Measurements from ENCODE around the gene ARHGDIA. TPM values are rescaled to one million over a fixed set of nuclear protein-coding genes. Genes with fewer than 3 reads are reported as not detected.

ARHGDIA gene
- total RNA-seq, 4 donors from 2014 or later = 189 to 480 (median 323) TPM

DNA sequence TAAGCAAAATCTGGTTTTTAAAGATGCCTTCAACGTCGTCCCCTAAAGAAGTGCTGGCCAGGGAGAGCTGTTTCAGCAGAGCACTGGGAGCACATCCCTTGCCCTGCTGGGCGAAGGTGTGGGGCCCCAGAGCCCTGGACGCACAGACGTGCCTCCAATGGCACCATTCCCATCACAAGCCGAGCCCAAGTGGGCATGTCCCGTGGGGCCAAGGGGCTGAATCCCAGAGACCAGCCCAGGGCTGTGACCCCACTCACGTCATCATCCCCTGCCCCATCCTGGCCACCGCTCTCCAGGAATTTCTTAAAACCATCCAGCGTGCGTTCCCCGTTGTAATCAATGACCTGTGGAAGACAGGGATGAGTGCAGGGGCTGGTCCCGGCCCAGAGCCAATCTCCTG is 26.2 kb downstream of the ARHGDIA start:
- no peak for DNase-seq
- Histone ChIP-seq H3K9me3 (no peaks in the 10 kb centered on the region), H3K27me3 (no peaks in the 10 kb centered on the region), H3K36me3 (peaks cover 0 to 56% (median 28%) of the 10 kb centered on the region in 4 donors), H3K27ac (no peak overlapping the region), H3K4me3 (no peak overlapping the region), H3K4me1 (no peaks in the 10 kb centered on the region)
- no peak for TF ChIP-seq POLR2AphosphoS5 (IDR thresholded peaks at IDR 0.05)
- TF ChIP-seq, protein P1, sequence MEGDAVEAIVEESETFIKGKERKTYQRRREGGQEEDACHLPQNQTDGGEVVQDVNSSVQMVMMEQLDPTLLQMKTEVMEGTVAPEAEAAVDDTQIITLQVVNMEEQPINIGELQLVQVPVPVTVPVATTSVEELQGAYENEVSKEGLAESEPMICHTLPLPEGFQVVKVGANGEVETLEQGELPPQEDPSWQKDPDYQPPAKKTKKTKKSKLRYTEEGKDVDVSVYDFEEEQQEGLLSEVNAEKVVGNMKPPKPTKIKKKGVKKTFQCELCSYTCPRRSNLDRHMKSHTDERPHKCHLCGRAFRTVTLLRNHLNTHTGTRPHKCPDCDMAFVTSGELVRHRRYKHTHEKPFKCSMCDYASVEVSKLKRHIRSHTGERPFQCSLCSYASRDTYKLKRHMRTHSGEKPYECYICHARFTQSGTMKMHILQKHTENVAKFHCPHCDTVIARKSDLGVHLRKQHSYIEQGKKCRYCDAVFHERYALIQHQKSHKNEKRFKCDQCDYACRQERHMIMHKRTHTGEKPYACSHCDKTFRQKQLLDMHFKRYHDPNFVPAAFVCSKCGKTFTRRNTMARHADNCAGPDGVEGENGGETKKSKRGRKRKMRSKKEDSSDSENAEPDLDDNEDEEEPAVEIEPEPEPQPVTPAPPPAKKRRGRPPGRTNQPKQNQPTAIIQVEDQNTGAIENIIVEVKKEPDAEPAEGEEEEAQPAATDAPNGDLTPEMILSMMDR (IDR thresholded peaks at IDR 0.05) = no peak
- TF ChIP-seq EP300 (IDR thresholded peaks at IDR 0.05; ENCODE audit: low read depth) = no peak
- TF ChIP-seq POLR2A (IDR thresholded peaks at IDR 0.05) = no peak
- in situ Hi-C loops (cut with MboI; ENCODE audit: low pct_ligation_motif_present in 1 of 4, low pct_unique_long_range_greater_than_20kb in 1 of 4, low sequenced_read_pairs in 3 of 4) (no loop called here), intact Hi-C loops (cut with DNase I; ENCODE audit: low total_unique reads) (no loop called here)
- 84% methylated on average over 13 of the region's 13 CpGs; no CpG with 5 or more reads in 1 of the 2 donors for WGBS, 2 donors (ENCODE audit: low coverage in 1 of 2)

DNA sequence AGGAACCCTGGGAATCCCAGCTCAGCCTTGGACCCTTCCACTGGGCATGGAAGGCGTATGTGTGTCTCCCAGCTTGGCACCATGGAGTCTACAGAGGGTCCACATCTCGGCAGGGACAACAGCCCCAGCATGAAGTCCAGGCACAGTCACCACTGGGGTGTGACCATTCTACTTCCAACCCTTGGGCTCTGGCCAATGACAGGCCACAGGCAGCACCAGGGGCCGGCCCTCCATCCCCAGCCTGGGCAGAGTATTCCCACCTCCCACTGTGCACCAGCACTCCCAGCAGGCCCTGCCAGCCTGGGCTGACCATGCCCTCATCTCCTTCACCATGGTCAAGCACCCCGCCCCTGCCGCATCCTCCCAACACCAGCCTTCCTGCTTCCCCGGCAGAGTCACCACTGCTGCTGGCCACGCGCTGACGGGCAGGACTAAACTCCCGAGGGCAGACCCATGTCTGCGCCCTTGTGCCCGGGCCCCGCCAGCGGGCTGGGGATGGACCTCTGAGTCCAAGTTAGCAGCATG is 26.7 kb downstream of the ARHGDIA start:
- in situ Hi-C loops (cut with MboI; ENCODE audit: low pct_ligation_motif_present in 1 of 4, low pct_unique_long_range_greater_than_20kb in 1 of 4, low sequenced_read_pairs in 3 of 4) = no loop called here
- Histone ChIP-seq H3K36me3 (peaks cover 0 to 51% (median 28%) of the 10 kb centered on the region in 4 donors), H3K27ac (no peak overlapping the region), H3K4me1 (no peaks in the 10 kb centered on the region), H3K27me3 (no peaks in the 10 kb centered on the region), H3K9me3 (no peaks in the 10 kb centered on the region), H3K4me3 (no peak overlapping the region)
- 88% methylated on average over 14 of the region's 14 CpGs; no CpG with 5 or more reads in 1 of the 2 donors for WGBS, 2 donors (ENCODE audit: low coverage in 1 of 2)
- intact Hi-C loops (cut with DNase I; ENCODE audit: low total_unique reads) = no loop called here
- TF ChIP-seq, protein P1 (IDR thresholded peaks at IDR 0.05) = no peak
- TF ChIP-seq EP300 (IDR thresholded peaks at IDR 0.05; ENCODE audit: low read depth) (no peak), POLR2A (IDR thresholded peaks at IDR 0.05) (no peak), POLR2AphosphoS5 (IDR thresholded peaks at IDR 0.05) (no peak)
- no peak for DNase-seq

DNA sequence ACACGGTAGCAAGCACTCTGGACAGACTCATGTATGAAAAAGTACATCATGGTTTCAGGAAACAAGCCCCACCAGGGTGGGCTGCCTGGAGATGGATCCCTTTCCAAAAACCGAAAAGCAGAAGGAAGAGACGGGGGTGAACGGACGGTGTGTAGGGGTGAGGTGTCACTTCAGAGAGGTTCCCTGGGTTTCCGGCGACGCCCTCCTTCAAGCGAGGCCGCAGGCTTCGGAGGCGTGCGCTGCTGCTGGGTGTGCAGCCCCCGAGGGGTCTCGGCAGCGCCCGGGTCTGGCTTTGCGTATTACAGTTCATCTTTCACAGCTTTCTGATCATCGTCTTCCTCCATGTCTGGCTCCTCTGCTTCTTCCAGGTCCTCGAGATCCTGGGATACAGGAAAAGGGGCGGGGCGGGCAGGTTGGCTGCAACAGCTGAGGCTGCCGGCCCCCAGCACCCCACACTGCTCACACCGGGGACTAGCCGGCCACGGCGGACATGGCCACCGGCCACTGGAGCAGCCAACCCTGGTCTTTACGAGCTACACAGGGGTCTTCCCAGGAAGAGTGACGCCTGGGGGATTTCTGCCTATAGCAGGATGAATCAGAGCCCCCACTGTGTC is 27.3 kb downstream of the ARHGDIA start:
- H3K9me3 ChIP-seq = no peaks in the 10 kb centered on the region
- TF ChIP-seq POLR2A (IDR thresholded peaks at IDR 0.05) = no peak
- no peak for TF ChIP-seq EP300 (IDR thresholded peaks at IDR 0.05; ENCODE audit: low read depth)
- TF ChIP-seq POLR2AphosphoS5 (IDR thresholded peaks at IDR 0.05) = no peak
- TF ChIP-seq, protein P1 (IDR thresholded peaks at IDR 0.05) = no peak
- in situ Hi-C loops (cut with MboI; ENCODE audit: low pct_ligation_motif_present in 1 of 4, low pct_unique_long_range_greater_than_20kb in 1 of 4, low sequenced_read_pairs in 3 of 4) = no loop called here
- no peaks in the 10 kb centered on the region for H3K4me1 ChIP-seq
- H3K27me3 ChIP-seq = no peaks in the 10 kb centered on the region
- WGBS, 2 donors (ENCODE audit: low coverage in 1 of 2) = 89% methylated on average over 30 of the region's 30 CpGs; no CpG with 5 or more reads in 1 of the 2 donors
- intact Hi-C loops (cut with DNase I; ENCODE audit: low total_unique reads) = no loop called here
- peaks cover 0 to 46% (median 28%) of the 10 kb centered on the region in 4 donors for H3K36me3 ChIP-seq
- no peak for DNase-seq
- H3K4me3 ChIP-seq = no peak overlapping the region
- H3K27ac ChIP-seq = no peak overlapping the region

DNA sequence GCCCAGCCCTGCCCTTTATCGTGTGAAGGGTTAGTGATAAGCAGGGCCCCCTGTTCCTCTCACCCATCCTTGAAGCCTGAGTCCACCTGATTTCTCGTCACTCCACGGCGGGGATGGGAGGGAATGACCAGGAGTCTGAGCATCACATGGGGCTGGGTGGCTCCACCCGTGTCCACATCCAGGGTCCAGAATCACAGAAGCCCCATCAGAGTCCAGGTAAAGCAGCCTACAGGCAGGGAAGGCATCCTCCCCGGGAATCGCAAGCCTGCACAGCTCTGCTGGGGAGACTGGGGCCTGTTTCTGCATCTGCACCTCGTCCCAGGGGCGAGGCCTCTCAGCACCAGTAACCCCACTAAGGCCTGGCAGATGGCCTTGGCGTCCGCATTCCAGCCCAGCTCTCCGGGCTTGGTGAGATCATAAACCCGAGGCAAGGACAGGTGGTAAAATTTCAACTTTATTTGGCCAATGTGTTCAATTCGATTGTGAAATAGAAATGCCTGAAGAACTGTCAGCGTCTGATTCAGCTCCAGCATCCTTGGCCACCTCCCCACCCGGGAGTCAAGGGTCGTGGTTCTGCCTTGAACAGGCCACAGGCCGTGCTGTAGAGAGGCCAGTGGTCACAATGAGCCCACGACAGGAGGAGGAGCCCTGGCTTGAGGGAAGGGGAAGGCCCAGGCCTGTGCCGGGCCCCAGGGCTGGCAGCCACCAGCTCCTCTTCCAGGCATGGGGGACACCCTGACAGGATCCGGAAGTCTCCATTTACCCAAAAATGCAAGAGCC is 28.2 kb downstream of the ARHGDIA start:
- Histone ChIP-seq H3K4me1 (no peaks in the 10 kb centered on the region), H3K4me3 (no peak overlapping the region), H3K9me3 (no peaks in the 10 kb centered on the region), H3K27ac (no peak overlapping the region), H3K36me3 (peaks cover 0 to 45% (median 26%) of the 10 kb centered on the region in 4 donors), H3K27me3 (no peaks in the 10 kb centered on the region)
- 67% methylated on average over 21 of the region's 21 CpGs; no CpG with 5 or more reads in 1 of the 2 donors for WGBS, 2 donors (ENCODE audit: low coverage in 1 of 2)
- TF ChIP-seq POLR2A (IDR thresholded peaks at IDR 0.05) (no peak), POLR2AphosphoS5 (IDR thresholded peaks at IDR 0.05) (no peak)
- TF ChIP-seq, protein P1 (IDR thresholded peaks at IDR 0.05) = no peak
- in situ Hi-C loops (cut with MboI; ENCODE audit: low pct_ligation_motif_present in 1 of 4, low pct_unique_long_range_greater_than_20kb in 1 of 4, low sequenced_read_pairs in 3 of 4) (no loop called here), intact Hi-C loops (cut with DNase I; ENCODE audit: low total_unique reads) (no loop called here)
- DNase-seq = no peak
